Midbrain (tissue), 1 donor: ENCODE data around the gene ASH1L.
A peak's percentile ranks its signal among the peaks of the same experiment; 100 is the strongest.
"Not testable (repeated sequence)": the region's sequence is repeated elsewhere in the genome, so short reads cannot be mapped to it uniquely, and the experiment has no call there.

Experiments used
- DNase-seq: peaks from one replicate; lab custom pipeline; 2025; lab: John Stamatoyannopoulos, UW

ASH1L gene

DNA sequence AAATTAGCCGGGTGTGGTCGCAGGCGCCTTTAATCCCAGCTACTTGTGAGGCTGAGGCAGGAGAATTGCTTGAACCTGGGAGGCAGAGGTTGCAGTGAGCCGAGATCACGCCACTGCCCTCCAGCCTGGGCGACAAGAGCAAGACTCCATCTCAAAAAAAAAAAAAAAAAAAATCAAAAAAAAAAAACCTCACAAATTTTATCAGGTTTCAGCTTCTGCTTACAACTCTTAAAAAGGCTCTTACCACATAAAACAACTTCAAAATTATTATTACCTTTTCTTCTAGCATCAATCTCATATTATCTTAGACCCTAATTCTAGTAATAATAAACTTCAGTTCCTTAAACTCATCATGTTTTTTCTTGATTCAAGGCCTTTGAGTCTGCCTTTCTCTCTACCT is 120.2 kb downstream of the ASH1L start:
- DNase-seq = not testable (repeated sequence)

DNA sequence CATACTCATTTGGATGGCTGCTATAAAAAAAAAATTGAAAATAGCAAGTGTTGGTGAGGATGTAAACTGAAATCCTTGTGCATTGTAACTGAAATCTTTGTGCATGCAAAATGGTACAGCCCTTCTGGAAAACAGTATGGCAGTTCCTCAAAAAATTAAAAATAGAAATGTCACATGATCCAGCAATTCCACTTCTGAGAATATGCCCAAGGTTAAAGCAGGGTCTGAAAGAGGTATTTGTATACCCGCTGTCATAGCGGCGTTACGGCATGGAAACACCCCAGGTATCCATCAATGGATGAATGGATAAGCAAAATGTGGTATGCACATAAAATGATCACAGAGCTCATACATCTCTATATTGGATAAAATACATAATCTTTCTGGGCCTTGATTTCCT is 125.2 kb downstream of the ASH1L start:
- no peak for DNase-seq

DNA sequence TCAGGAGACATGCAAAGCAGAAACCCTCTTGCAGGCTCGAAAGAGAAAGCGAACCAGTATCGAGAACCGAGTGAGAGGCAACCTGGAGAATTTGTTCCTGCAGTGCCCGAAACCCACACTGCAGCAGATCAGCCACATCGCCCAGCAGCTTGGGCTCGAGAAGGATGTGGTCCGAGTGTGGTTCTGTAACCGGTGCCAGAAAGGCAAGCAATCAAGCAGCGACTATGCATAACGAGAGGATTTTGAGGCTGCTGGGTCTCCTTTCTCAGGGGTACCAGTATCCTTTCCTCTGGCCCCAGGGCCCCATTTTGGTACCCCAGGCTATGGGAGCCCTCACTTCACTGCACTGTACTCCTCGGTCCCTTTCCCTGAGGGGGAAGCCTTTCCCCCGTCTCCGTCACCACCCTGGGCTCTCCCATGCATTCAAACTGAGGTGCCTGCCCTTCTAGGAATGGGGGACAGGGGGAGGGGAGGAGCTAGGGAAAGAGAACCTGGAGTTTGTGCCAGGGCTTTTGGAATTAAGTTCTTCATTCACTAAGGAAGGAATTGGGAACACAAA is 128.7 kb downstream of the ASH1L start:
- DNase-seq = not testable (repeated sequence)

DNA sequence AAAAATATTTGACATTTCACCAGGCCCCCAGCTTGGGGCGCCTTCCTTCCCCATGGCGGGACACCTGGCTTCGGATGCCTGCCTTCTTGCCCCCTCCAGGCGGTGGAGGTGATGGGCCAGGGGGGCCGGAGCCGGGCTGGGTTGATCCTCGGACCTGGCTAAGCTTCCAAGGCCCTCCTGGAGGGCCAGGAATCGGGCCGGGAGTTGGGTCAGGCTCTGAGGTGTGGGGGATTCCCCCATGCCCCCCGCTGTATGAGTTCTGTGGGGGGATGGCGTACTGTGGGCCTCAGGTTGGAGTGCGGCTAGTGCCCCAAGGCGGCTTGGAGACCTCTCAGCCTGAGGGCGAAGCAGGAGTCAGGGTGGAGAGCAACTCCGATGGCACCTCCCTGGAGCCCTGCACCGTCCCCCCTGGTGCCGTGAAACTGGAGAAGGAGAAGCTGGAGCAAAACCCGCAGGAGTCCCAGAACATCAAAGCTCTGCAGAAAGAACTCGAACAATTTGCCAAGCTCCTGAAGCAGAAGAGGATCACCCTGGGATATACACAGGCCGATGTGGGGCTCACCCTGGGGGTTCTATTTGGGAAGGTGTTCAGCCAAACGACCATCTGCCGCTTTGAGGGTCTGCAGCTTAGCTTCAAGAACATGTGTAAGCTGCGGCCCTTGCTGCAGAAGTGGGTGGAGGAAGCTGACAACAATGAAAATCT is 129.3 kb downstream of the ASH1L start:
- not testable (repeated sequence) for DNase-seq

DNA sequence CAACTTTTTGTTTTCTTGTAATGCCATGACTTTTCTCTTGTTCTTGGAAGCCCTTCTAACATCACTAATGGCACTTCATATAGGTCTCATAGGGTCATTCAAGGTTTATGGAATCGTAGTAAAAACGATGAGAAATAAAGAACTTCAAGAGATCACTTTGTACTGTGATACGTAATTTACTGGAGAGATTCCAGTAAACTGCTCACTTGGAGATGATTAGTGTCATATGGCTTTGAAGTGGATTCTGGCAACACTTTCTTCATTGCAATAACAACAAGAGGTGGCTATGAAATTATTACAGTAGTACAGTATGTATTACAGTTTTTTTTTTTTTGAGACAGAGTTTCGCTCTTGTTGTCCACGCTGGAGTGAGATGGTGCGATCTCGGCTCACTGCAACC is 138.5 kb downstream of the ASH1L start:
- DNase-seq = no peak

DNA sequence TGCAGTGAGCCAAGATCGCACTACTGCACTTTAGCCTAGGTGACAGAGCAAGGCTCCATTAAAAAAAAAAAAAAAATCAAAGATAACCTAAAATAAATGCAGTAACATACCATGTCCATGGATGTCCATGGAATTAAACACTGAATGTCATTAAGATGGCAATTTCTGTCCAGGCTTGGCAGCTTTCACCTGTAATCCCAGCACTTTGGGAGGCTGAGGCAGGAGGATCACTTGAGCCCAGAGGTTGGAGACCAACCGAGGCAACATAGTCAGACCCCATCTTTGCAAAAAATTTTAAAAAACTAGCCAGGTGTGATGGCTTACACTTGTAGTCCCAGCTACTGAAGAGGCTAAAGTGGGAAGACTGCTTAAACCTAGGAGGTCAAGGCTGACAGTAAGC is 141.8 kb downstream of the ASH1L start:
- no peak for DNase-seq

DNA sequence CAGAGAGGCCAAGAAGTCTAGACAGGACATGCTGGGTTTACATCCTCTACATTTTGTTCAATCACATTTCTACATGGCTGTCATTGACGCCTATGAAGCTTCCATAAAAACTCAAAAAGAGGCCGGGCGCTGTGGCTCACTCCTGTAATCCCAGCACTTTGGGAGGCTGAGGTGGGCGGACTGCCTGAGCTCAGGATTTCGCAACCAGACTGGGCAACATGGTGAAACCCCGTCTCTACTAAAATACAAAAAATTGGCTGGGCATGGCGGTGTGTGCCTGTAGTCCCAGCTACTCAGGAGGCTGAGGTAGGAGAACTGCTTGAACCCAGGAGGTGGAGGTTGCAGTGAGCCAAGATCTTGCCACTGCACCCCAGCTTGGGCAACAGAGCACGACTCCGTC is 150.8 kb downstream of the ASH1L start:
- not testable (repeated sequence) for DNase-seq

DNA sequence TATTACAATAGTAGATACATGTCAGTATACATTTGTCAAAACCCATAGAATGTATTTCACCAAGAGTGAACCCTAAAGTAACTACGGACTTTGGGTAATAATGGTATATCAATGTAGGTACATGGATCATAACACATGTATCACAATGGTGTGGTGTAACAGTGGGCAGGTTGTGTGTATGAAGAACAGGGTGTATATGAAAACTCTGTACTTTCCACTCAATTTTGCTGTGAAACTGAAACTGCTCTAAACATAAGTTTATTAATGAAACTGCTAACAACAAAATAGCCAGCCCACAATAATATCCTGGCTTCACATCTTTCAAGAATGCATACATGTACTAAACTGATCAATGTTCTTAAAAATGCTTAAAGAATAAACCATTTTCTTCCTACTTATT is 151.7 kb downstream of the ASH1L start:
- no peak for DNase-seq

DNA sequence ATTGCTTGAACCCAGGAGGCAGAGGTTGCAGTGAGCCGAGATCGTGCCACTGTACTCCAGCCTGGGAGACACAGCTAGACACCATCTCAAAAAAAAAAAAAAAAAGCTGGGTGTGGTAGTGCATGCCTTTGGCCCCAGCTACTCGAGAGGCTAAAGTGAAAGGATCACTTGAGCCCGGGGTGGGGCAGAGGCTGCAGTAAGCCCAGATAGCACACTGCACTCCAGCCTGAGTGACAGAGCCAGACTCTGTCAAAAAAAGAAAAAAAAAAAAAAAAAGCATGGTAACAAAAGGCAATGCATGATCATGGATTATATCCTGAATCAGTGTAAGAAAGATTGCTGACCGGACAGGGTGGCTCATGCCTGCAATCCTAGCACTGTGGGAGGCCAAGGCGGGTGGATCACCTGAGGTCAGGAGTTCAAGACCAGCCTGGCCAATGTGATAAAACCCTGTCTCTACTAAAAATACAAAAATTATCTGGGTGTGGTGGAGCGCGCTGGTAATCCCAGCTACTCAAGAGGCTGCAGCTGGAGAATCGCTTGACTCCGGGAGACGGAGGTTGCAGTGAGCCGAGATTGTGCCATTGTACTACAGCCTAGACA is 165.6 kb downstream of the ASH1L start:
- no peak for DNase-seq

DNA sequence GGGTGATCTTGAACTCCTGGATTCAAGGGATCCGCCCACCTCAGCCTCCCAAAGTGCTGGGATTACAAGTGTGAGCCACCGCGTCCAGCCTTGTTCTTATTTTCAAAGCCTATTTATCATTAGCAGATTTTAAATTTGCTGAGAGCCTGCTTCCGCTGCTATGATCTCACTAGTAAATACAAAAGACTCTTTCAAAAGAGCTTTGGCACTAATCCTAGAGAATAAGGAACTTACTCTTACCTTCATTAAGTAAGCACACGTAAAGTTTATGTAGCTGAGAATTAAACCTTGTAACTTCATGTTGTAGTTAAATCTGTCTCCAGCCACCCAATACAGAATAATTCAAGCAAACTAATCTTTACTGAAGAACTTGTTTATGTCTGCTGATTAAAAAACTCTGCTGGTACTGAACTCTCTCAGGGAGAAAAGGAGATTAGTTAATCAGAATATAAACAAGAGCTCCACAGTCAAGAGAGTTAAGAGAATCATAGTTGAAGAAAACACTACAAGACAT is 169.6 kb downstream of the ASH1L start:
- peak; percentile 20 for DNase-seq

DNA sequence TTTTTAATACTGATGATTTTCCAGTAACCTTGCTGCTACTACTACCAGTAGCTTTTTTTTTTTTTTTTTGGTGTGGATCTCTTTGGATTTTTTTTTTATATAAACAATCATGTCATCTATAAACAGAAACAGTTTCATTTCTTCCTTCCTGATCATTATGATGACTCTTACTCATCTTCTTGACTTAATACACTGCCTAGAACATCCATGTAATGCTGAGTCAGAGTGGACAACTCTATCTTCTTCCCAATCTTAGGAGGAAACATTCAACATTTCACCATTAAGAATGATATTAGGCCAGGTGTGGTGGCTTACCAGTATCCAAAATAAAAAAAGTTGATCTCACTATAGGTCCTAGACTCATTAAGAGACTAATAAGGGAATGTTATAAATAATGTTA is 172.8 kb downstream of the ASH1L start:
- no peak for DNase-seq

DNA sequence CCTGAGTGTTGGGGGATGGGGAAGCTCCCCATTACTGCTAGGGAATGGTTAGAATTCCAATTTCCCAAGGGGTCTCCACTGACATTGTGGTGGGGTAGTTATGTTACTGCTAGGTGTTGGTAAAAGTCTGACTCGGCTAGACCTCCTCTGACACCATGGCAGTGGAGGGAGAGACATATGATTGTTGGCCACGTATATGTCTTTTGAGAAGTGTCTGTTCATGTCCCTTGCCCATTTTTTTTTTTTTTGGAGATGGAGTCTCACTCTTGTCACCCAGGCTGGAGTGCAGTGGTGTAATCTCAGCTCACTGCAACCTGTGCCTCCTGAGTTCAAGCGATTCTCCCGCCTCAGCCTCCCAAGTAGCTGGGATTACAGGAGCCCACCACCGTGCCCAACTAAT is 176.8 kb downstream of the ASH1L start:
- not testable (repeated sequence) for DNase-seq

DNA sequence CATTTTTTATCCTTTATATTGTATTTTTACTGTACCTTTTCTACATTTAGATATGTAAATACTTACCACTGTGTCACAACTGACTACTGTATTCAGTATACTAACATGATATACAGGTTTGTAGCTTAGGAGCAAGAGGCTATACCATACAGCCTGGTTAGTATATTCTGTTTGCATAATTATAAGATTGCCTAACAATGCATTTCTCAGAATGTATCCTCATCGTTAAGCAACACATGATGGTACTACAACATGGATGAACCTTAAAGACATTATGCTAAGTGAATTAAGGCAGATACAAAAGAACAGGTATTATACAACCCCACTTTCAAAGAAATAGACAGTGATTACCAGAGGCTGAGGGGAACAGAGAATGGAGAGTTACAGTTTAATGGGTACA is 179.2 kb downstream of the ASH1L start:
- DNase-seq = no peak

DNA sequence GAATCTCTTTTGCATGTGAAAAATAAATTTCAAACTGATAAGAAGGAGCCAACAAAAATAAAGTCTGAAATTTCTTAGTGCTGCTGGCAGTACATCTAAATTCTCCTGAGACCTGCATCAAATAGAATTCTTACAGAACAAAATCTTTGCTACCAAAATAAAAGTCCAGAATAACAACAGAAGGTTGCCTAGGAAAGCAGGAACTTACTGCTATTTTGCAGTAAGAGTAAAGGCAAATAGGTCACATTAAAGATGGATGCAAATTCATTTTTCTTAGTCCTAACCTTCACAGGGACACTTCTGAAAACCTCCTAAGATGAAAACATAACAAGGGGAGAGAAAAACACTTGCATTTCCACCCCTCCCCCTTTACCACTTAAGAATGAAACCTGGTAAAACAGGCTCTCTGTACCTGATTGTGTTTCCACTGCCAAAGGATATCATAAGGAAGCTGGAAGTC is 182.9 kb downstream of the ASH1L start:
- DNase-seq = peak; percentile 33

DNA sequence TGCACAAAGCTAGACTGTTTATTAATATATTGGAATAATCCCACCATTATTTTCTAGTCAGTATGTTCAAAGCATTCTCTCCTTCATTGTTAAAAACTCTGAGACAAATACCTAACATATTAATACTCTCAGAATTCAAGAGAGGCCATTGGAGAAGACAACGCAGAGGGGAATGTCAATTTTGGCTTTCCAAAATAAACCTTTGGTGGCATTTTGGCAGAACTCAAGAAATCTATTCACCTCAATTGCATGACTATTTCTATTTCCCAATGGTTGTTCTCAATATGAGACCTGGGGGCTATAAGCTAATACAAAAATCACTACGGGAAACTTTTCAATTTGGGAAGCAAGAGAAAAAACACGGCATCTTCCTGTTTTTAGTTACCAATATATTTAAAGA is 183.4 kb downstream of the ASH1L start:
- DNase-seq = no peak

DNA sequence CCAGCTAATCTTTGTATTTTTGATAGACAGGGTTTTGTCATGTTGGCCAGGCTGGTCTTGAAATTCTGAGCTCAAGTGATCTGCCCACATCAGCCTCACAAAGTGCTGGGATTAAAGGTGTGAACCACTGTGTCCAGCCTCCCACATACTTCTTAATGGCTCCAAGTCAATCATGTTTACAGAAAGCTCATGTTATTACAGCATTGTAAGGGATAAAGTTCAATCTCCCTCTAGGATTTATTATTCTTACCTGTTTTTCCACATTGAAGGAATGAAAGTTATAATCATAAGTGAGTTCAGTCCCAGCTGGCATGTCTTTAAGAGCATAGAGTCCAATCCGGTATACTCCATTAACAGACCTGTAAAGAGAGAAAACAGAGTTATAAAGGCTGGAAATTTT is 202.6 kb downstream of the ASH1L start:
- no peak for DNase-seq

DNA sequence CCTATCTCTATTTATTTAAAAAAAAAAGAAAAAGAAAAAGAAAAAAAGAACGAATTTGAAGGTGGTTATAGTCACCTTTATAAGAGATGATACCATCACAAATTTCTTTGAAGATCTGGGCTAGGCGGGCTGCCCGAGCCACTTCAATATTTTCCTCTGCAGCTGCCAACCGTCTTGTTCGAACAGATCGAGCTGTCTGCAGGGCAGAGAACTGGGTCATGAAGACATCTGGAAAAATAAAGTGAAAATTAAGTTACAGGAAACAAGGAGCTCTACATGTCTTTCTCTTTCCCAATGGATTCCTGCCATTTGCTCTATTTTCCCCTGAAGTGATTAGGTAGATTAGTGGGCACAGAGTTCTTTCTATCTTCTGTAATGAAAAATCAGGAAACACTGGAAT is 210.0 kb downstream of the ASH1L start:
- DNase-seq = no peak

DNA sequence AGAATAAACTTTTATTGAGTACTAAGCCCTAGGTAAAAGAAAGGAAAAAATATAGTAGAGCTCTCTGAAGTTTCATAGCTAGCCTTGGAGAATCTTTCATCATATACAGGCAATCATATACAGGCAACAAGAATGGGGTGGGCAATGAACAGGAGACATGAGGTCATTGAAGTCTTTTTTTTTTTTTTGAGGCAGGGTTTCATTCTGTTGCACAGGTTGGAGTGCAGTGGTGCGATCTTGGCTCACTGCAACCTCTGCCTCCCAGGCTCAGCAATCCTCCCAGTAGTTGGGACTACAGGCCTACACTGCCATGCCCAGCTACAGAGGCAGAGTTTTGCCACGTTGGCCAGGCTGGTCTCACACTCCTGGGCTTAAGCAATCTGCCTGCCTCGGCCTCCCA is 219.8 kb downstream of the ASH1L start:
- no peak for DNase-seq

DNA sequence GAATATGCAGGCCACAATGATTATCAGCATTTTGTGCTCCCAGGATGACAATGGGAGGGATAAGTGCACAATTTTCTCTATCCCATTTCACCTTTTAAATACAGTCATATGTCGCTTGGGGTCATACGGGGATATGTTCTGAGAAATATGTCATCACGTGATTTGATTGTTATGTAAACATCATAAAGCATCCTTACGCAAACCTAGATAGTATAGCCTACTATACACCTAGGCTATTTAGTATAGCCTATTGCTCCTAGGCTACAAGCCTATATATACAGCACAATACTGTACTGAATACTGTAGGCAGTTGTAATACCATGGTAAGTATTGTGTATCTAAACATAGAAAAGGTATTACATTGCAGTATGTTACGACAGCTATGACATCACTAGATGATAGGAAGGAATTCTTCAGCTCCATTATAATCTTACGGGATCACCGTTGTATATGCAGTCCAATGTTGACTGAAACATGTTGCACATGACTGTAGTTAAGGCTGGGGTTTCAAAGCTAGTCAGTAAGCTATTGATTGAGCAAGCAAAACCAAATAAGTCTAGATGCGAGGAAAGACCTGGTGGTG is 223.0 kb downstream of the ASH1L start:
- DNase-seq = no peak

DNA sequence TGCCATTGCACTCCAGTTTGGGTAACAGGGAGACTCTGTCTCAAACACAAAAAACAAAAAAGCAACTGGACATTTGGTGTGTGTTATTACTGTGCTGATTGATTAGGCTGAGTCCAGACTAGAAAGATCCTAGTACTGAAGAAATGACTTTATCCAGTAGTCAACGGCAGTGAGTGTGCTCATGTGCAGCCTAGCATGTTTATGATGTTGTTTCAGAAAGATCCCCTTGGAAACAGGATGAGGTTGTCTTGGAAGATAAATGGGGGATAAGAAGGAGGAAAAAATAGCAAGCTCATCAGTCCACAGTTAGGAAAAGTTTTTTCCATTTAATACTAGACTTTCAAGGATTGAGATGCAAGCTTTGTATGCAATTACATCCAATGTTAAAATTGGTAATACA is 227.6 kb downstream of the ASH1L start:
- no peak for DNase-seq

DNA sequence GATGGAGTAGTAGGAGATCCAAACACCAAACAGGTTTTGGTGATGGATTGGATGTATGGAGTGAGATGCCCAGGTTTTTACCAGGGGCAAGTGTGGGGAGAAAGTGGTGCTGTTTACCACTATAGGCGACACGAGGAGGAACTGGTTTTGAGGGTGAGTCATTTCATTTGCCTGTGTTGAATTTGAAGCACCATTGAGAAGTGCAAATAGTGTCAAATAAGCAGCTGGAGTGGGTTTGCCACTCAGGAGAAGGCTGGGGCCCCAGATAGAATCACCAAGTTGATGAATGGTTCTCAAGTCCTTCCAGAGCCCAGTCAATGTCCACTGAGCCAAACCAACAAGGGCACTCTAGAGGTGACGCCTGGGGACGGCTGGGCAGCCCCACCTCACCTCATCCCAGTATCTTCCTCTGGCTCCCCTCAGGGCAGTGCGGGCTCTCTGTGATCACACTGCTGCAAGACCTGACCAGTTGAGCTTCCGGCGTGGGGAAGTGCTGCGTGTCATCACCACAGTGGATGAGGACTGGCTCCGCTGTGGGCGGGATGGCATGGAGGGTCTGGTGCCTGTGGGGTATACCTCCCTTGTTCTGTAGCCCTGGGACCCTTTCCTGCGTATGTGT is 232.5 kb downstream of the ASH1L start:
- DNase-seq = no peak

DNA sequence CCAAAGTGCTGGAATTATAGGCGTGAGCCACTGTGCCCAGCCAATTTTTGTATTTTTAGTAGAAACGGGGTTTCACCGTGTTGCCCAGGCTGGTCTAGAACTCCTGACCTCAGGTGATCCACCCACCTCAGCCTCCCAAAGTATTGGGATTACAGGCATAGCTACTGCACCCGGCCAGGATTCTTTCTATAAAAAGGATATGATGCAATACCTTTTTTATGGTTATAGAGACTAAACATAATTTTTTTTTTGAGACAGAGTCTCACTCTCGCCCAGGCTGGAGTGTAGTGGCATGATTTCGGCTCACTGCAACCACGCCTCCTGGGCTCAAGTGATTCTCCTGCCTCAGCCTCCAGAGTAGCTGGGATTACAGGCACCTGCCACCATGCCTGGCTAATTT is 233.7 kb downstream of the ASH1L start:
- not testable (repeated sequence) for DNase-seq

DNA sequence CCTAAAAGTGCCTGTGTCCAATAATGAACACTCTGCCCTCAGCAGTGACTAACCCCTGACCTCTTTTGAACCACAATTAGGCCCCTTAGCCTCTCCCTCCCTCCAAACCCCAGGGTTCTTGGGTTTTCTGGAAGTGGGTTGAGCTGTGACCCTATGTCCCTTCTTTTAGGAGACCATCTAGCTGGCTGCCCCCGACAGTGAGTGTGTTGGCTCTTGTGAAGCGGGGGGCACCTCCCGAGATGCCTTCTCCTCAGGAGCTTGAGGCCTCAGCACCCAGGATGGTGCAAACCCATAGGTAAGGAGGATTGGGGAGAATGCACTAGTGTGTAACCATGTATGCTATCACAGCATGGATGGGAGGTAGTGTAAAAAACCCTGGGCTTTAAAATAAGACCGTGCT is 234.6 kb downstream of the ASH1L start:
- DNase-seq = no peak
